ENCODE results near the gene ADGB.
"Not testable (repeated sequence)": the region's sequence is repeated elsewhere in the genome, so short reads cannot be mapped to it uniquely, and the experiment has no call there.

ADGB gene

DNA sequence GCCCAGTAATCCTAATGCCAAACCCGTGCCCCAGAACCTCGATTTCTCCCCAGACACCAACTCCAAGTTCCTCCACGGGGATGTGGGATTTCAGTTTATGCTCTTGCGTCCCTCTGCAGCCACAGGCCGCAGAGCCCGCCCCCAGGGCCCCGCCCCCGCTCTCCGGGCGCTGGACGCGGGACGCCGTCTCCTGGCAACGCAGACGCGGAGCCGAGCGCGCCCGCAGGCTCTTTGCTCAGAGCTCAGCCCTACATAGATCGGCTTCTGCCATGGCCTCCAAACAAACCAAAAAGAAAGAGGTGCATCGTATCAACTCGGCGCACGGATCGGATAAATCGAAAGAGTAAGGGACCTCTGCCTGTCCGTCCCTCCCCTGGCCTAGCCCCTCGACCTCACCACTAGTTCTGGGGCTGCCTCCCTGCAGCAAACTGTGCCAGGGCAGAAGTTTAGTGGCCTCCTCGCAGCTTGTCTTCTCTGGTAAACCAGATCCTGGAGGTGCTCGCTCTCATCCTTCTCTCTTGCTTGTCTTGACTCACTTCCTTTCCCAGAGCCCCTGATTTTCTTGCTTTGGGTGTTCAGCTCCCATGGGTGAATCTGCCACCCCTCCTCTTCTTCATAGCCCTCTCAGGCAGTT is at the start of gene ADGB:
Gene ADGB, plus strand, starts transcription at position 201 of the 634 bp plus-strand sequence. Its CDS starts 69 bp downstream, at position 270.
- peak within 1 kb of the TSS; percentile 60 for H3K4me3 ChIP-seq (ENCODE audit: low read depth, low read length)
- TF ChIP-seq, protein P1, sequence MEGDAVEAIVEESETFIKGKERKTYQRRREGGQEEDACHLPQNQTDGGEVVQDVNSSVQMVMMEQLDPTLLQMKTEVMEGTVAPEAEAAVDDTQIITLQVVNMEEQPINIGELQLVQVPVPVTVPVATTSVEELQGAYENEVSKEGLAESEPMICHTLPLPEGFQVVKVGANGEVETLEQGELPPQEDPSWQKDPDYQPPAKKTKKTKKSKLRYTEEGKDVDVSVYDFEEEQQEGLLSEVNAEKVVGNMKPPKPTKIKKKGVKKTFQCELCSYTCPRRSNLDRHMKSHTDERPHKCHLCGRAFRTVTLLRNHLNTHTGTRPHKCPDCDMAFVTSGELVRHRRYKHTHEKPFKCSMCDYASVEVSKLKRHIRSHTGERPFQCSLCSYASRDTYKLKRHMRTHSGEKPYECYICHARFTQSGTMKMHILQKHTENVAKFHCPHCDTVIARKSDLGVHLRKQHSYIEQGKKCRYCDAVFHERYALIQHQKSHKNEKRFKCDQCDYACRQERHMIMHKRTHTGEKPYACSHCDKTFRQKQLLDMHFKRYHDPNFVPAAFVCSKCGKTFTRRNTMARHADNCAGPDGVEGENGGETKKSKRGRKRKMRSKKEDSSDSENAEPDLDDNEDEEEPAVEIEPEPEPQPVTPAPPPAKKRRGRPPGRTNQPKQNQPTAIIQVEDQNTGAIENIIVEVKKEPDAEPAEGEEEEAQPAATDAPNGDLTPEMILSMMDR (IDR thresholded peaks at IDR 0.05; ENCODE audit: low read depth, low read length): no peak
- no peak for TF ChIP-seq MYC (IDR thresholded peaks at IDR 0.05; ENCODE audit: low read depth, low read length)
- TF ChIP-seq, protein P2, sequence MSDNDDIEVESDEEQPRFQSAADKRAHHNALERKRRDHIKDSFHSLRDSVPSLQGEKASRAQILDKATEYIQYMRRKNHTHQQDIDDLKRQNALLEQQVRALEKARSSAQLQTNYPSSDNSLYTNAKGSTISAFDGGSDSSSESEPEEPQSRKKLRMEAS (IDR thresholded peaks at IDR 0.05; ENCODE audit: low read depth, low read length): no peak
- no peak for TF ChIP-seq POLR2A (IDR thresholded peaks at IDR 0.05; ENCODE audit: extremely low read depth, insufficient read length)
- DNase-seq (ENCODE audit: low read depth): peak; percentile 86

DNA sequence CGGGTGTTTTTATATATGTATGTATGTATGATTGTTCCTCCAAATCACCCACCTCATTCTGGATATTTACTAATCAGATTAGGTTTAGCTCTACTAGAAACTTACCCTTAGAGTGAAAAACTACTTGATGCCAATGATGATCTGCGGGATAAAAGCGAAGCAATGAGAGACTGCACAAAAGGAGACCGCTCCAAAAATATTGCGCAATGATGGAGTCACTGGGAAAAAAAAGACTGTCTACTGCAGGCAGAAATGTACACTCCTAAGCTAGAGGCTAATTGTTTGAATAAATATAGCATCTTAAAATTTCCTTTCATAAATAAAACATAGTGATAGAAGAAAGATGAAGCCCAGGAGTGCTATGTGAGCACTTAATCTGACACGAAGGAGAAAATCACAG is 47.9 kb upstream of the ADGB start:
- DNase-seq (ENCODE audit: low read depth): no peak
- no peak overlapping the region for H3K4me3 ChIP-seq (ENCODE audit: low read depth, low read length)
- TF ChIP-seq POLR2A (IDR thresholded peaks at IDR 0.05; ENCODE audit: extremely low read depth, insufficient read length): no peak
- TF ChIP-seq, protein P1 (IDR thresholded peaks at IDR 0.05; ENCODE audit: low read depth, low read length): no peak
- TF ChIP-seq, protein P2 (IDR thresholded peaks at IDR 0.05; ENCODE audit: low read depth, low read length): no peak
- TF ChIP-seq MYC (IDR thresholded peaks at IDR 0.05; ENCODE audit: low read depth, low read length): no peak

DNA sequence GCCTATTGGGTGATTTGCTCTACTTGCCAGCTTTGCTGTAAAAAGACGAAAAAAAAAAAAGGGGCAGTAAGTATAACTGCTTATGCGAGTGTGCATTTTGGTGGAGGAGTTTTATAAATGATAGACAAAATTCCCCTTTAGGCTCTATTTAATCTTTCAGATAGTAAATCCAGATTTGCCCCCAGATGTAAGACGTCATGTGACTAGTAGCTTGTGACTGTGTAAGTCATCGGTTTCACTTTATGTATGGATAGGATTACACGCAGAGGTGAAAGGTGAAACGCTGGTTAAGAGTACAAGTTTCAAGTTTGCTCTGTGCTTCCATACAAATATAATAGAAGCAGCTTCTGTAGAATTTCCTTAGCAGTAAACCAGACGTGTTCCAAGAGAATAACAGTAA is 47.2 kb upstream of the ADGB start:
- TF ChIP-seq, protein P1 (IDR thresholded peaks at IDR 0.05; ENCODE audit: low read depth, low read length): no peak
- TF ChIP-seq MYC (IDR thresholded peaks at IDR 0.05; ENCODE audit: low read depth, low read length) (no peak), POLR2A (IDR thresholded peaks at IDR 0.05; ENCODE audit: extremely low read depth, insufficient read length) (no peak)
- TF ChIP-seq, protein P2 (IDR thresholded peaks at IDR 0.05; ENCODE audit: low read depth, low read length): no peak
- no peak overlapping the region for H3K4me3 ChIP-seq (ENCODE audit: low read depth, low read length)
- no peak for DNase-seq (ENCODE audit: low read depth)

DNA sequence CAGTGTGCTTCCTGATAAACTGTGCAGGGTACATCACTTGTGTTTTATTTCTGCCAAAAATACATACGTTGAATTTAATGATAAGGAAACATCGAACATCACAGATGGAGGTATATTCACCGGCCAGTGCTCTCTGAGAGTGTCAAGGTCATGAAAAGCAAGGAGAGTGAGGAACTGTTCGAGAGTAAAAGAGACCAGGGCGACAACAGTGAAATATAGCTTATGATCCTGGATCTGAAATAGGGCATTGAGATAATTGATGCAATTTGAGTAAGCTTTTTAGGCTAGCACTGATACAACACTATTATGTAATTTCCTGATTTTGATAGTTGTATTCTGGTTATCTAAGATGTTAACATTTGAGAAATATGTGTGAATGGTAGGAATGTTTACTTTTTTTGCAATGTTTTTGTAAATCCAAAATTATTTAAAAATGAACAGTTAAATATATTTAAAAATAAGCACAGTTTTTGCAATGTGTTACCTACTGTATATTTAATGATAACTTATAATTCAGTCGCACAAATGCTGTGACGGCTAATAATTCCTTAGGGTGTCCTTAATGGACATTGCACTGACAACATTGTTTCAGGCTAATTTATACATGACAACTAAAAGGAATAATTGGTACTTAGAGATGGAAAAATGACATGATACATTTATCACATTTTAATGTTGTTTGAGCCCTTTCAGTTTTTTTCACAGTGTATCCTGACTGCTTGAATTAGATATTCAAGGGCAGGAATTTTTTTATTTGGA is 45.2 kb upstream of the ADGB start:
- no peak for DNase-seq (ENCODE audit: low read depth)
- no peak overlapping the region for H3K4me3 ChIP-seq (ENCODE audit: low read depth, low read length)

DNA sequence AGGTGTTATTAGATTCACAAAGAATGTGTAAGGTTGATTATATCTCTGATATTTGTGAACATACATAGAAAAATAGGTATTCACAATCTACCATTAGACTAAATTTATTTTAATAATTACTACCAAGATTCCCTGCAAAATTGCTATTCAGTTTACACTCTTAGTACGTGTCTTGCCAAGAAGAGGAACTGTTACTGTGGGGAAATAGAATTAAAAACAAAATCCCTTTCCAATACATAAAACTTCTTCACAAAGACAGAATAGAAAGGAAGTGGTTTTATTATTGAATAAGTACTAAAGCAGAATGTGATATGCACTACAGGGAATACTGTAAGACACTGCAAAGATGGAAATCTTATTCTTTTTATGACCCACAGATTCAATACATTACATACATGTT is 38.2 kb upstream of the ADGB start:
- no peak for DNase-seq (ENCODE audit: low read depth)
- TF ChIP-seq MYC (IDR thresholded peaks at IDR 0.05; ENCODE audit: low read depth, low read length) (no peak), POLR2A (IDR thresholded peaks at IDR 0.05; ENCODE audit: extremely low read depth, insufficient read length) (no peak)
- TF ChIP-seq, protein P2 (IDR thresholded peaks at IDR 0.05; ENCODE audit: low read depth, low read length): no peak
- TF ChIP-seq, protein P1 (IDR thresholded peaks at IDR 0.05; ENCODE audit: low read depth, low read length): no peak
- H3K4me3 ChIP-seq (ENCODE audit: low read depth, low read length): no peak overlapping the region

More for the DNA sequence above, 45.2 kb upstream of the ADGB start:
- TF ChIP-seq, protein P1 (IDR thresholded peaks at IDR 0.05; ENCODE audit: low read depth, low read length): no peak
- TF ChIP-seq POLR2A (IDR thresholded peaks at IDR 0.05; ENCODE audit: extremely low read depth, insufficient read length) (no peak), MYC (IDR thresholded peaks at IDR 0.05; ENCODE audit: low read depth, low read length) (no peak)
- TF ChIP-seq, protein P2 (IDR thresholded peaks at IDR 0.05; ENCODE audit: low read depth, low read length): no peak

DNA sequence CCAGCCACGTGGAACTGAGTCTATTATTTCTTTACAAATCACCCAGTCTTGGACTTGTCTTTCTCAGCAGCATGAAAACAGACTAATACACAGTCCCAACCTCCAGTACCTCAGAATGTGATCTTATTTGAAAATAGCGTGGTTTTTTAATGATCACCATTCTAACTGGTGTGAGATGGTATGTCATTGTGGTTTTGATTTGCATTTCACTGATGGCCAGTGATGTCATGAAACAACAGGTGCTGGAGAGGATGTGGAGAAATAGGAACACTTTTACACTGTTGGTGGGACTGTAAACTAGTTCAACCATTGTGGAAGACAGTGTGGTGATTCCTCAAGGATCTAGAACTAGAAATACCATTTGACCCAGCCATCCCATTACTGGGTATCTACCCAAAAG is 32.1 kb upstream of the ADGB start:
- not testable (repeated sequence) for H3K4me3 ChIP-seq (ENCODE audit: low read depth, low read length); DNase-seq (ENCODE audit: low read depth)

DNA sequence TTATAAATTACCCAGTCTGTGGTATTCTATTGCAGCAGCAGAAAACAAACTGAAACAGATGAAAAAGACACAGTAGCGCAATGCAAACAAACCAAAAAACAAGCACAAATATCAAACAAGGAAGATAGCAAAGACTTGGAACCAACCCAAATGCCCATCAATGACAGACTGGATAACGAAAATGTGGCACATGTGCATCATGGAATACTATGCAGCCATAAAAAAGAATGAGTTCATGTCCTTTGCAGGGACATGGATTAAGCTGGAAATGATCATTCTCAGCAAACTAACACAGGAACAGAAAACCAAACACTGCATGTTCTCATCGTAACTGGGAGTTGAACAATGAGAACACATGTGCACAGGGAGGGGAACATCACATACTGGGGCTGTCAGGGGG is 30.2 kb upstream of the ADGB start:
- H3K4me3 ChIP-seq (ENCODE audit: low read depth, low read length); DNase-seq (ENCODE audit: low read depth): not testable (repeated sequence)
